Activated CD4-positive, CD25-positive, alpha-beta regulatory T cell treated with anti-CD3 and anti-CD28 coated beads, Interleukin-2, amount 50 U/mL, for 16 hours (primary cell): ENCODE data around the gene NCK2.

Experiments used
- DNase-seq: peaks from one replicate; pipeline ENCODE4 v3.0.0-alpha.2; 2020; ENCODE audit warnings: low read depth, low spot score

The NCK2 gene

GRCh38 chr2:105870062-105870461, 125.3 kb downstream of the NCK2 start:
- no peak for DNase-seq

DNA sequence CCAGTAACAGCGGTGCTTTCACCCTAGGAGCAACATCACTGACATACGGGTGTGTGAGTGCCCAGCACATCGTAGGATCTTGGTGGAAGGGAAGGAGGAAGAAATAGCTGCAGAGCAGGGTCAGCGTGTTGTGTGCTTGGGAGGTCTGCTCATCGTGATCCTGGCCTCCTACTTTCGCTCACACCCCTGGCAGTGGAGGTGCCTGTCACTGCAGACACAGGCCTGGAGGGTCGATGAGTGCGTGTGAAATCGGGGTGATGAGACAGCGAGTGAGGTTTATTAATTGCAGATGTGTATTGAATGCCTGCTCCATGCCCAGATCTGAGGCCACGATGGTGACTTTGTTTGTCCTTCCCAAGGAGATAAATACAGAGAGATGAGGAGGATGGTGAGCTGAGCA, 126.1 kb downstream of the NCK2 start:
- no peak for DNase-seq

DNA sequence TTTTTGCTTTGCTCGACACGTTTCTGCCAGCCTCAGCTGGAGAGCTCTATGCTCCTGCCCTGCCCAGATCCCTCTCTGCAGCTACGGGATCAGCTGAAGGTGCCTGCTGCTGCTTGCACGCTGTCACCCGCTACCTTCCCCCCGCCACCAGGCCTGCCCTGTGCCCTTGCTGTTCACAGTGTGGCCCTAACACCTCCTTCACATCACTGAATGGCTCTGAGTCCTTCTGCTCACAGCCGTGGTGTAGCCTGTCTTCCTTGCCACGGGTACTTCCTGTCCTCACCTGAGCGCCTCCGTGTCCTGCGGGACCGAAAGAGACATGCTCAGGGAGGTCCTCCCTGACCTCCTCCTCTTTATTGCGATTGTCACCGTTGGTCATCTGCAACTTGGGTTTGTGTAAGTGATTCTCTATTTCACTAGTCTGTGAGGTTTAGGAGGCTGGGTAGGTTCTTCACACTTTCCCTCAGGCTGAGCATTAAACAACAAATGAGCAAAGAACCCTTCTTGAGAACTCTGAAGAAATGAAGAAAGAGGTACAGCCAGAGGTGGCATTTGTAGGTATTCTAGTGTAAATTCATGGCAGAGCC, 127.5 kb downstream of the NCK2 start:
- DNase-seq = no peak

GRCh38 chr2:105872830-105873229, 128.1 kb downstream of the NCK2 start:
- no peak for DNase-seq

DNA sequence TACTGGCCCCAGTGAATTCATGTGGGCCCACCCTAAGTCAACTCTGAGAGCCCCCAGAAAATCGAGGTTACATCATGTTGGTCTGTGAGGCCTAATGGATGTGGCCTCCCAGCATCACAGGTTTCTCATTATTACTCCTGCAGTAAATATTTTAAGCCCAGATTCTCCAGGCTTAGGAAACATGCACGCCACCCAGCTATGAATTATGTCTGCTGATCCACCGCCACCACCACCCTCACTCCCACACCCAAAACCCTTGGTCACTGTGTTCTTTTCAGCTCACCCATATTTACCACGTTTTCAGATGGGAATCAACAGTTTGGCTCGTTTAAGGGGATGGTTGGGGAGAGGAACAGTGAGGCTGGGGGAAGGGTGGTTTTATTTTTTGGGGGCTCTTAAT, 128.6 kb downstream of the NCK2 start:
- no peak for DNase-seq

DNA sequence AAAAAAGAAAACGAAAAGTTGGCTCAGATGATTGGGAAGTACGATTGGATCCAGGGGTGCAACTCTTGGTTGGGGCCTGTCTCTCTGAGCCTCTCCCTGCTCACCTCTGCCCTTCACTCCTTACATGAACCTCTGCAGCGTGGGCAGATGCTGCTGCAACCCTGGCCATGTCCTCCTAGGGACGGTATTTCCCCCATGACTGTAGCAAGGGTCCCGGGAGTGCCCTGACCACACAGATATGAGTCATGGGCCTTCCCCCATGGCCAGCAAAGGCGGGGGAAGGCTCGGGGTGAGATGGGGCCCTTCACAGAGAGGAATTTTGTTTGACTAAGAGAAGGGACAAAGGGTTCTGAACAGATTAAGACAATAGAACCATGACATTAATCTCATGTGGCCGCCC, 129.0 kb downstream of the NCK2 start:
- DNase-seq = peak; percentile 34

DNA sequence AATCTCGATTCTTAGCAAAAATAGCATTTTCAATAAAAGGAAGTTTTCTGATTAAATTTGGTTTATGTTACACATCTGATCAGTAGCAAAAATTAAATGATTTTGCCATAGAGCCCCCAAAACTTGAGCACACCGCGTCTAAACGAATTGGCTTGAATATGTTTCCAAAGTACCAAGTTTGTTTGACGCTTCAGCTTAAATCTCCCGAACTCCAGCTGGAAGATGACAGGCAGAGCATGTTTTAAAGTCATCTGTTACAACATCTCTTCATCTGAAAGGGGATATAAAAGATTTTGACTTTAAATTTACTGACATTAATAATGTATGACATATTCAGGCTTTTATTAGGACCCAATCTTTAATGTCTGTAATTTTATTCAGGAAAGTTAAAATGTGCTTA, 129.8 kb downstream of the NCK2 start:
- no peak for DNase-seq

GRCh38 chr2:105875241-105875640, 130.5 kb downstream of the NCK2 start:
- no peak for DNase-seq

- no peak for DNase-seq
Measured at GRCh38 chr2:105876191-105876590, 131.5 kb downstream of the NCK2 start.

DNA sequence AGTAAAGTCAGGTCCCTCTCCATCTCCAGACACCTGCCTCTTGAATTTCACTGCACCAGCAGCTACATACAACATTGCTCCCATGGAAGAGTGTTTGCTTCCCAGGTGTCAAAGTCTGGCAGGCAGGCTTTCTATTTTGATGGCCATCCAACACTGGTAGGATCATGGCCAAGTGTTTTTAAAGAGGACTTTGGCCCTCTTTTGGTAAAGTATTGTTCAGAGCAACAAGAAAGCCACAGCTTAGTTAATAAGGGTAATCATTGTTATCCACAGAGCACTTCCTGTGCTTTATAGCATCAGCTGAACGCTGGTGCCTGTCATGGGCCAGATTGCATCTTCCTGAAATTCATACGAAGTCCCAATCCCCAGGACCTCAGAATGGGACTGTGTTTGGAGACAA, 133.2 kb downstream of the NCK2 start:
- DNase-seq = no peak

DNA sequence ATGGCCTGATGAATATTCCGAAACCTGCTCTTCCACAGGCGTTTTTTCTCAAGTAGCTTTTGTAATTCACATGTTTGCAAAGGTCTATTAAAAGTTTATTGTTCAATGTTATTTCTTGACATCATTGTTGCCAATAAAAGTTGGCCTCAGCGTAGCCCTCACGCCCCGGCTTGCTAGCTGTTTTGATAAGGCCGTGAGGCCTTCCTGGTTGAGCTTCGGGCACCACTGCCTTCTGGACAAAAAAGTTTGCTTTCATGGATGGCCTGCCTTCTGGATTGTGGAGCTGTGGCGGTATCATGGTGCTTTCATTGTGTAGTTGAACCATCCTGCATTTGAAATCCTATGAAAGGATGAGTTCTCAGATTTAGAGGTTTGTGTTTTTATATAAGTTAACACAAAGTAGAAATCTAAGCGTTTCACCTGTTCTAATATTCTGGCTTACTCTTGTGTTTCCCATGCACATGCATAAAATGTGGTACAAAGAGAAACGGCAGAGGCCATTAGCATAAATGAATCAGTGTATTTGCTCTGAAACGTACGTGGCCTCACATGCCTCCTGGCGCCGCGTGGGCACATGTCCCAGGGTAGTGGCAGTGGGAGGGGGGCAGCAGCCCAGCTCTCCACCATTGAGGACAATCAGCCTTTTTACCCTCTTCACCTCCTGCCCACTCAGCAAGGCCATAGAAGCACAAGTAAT, 134.5 kb downstream of the NCK2 start:
- DNase-seq = no peak

DNA sequence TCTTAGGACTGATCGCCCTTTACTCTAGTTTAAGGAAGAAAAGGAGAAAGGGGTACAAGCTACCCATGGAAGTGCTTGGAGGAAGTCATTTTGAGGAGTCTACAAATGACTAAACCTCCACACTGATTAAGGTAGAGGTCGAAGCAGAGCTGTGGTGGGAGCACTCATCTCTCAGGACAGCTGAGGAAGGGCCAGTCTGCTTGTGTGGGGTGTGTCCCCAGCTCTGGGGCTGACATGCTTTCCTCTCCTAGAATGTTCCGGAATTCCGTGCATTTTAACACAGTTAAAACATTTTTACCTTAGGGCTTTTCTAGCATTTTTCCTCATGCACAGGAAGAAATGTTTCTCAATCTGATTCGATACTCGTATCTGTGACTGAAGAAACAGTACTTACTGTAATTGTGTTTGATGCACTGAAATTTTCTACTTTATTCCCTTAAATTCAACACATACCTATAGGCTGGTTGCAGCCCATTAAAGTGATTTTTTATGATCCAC, 135.1 kb downstream of the NCK2 start:
- DNase-seq = no peak

DNA sequence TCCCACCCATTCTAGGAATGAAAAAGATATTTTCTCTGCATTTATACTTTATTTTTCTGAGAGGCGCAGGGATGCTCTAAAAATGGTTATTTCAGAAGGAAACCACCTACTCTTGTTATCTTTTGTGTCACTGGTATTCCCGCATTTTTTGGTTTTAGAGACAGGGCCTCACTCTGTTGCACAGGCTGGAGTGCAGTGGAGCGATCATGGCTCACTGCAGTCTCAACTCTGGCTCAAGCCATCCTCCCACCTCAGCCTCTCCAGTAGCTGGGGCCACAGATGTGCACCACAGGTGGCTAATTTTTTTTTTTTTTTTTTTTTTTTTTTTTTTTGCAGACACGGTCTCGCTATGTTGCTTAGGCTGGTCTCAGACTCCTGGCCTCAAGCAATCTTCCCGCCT, 135.9 kb downstream of the NCK2 start:
- no peak for DNase-seq

DNA sequence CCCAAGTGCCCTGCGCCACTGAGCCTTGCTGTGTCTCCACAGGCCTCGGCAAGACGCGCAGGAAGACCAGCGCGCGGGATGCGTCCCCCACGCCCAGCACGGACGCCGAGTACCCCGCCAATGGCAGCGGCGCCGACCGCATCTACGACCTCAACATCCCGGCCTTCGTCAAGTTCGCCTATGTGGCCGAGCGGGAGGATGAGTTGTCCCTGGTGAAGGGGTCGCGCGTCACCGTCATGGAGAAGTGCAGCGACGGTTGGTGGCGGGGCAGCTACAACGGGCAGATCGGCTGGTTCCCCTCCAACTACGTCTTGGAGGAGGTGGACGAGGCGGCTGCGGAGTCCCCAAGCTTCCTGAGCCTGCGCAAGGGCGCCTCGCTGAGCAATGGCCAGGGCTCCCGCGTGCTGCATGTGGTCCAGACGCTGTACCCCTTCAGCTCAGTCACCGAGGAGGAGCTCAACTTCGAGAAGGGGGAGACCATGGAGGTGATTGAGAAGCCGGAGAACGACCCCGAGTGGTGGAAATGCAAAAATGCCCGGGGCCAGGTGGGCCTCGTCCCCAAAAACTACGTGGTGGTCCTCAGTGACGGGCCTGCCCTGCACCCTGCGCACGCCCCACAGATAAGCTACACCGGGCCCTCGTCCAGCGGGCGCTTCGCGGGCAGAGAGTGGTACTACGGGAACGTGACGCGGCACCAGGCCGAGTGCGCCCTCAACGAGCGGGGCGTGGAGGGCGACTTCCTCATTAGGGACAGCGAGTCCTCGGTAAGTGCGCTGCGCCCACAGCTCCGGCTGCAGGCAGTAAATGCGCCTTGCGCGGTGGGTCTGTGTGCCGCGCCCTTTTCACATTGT, 136.8 kb downstream of the NCK2 start:
- DNase-seq = no peak

DNA sequence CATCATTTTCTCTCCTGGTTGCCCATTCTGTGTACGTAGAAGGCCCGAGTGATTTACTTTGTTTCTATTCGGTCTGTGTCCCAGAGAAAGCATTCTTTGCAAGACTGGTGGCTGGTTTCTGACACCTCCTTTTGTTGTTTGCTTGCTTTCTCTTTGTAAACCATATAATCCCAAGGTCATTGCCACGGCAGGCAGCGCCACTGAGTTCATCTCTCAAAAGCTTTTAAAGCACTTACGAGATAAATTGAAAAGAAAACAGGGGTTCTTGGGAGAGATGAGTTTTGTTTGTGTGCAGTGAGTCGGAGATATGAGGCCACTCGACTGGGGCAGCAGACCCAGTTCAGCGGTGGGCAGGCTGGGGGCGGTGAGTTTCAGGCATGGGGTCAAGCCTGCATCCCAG, 137.6 kb downstream of the NCK2 start:
- no peak for DNase-seq

DNA sequence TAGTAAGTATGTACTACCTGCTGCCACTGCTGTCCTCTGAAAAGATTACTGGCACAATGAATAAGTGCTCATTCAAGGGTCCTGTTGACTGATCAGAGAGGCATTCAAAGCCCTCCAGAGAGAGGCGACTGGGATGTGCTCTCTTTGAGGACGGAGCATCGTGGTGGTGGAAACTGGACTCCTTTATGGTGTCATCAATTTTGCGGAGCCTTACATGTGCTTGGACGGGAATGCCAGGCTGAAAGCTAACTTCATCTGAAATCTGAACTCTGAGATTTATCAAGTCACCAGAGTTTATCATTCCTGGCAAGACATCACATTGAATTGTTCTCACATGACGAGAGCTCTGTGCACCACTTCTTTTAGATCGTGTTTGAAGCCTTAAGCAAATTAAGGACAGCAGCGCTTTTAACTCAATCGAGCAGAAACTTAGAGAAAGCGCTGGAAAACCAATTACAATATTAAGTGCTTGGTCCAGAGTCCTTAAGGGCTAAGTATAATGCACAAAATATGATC, 138.3 kb downstream of the NCK2 start:
- DNase-seq = no peak

- DNase-seq = no peak
Measured at GRCh38 chr2:105883911-105884694, 139.4 kb downstream of the NCK2 start.

DNA sequence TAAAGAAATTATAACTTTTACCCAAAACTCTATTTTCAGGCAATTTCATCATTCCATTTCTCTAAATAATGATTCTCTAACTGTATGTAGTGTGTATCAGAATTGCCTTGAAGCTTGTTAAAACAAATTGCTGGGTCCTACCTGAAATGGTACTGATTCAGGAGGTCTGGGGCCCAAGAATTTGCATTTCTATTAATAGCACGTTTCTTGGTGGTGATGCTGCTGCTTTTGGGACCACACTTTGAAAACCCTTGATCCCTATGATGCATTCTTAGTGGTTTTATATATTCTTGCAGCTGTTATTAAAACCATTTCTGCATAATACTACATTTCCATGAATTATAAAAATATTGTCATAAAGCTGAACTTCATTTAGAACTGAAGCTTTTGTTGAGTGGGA, 140.7 kb downstream of the NCK2 start:
- no peak for DNase-seq

- DNase-seq = no peak
Measured at GRCh38 chr2:105886029-105886454, 141.3 kb downstream of the NCK2 start.

- no peak for DNase-seq
Measured at GRCh38 chr2:105886687-105887086, 142.0 kb downstream of the NCK2 start.

DNA sequence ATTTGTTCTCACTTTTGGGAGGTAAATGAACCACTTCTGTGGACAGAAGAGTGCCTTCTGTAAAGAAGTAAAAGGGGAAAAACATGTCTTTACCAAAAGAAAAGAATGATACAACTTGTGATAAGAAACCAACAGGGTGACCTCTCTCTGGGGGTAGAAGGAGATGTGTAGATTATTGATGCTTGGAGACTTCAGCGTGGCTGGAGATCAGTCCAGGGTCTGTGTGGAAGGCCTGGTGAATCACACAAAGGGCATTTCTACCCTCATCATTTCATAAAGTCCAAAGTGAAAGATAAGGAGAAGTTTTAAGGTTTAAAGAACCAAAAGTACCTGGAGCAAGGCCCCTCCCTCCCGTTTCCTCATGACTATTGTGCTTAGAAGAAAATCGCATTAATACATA, 142.5 kb downstream of the NCK2 start:
- DNase-seq = no peak

DNA sequence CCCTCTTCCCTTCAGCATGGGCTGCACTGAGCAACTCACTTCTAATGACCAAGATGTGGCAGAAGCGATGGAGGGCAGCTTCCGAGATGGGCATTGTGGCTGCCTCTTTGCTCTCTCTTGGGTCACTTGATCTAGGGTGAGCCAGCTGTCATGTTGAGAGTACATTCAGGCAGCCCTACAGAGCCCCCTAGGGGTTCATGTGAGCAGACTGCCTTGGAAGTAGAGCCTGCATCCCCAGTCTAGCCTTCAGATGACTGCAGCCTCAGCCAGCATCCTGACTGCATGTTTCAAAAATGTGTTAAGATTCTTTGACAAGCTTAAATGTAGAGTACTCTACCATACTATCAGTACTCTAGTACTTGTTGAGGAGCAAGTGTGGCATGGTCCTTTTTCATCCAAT, 143.9 kb downstream of the NCK2 start:
- DNase-seq = no peak
